Activated B cell treated with CpG ODN at 0.5 μM for 24 hours (primary cell): Measurements from ENCODE around the gene ABHD16B. TPM values are rescaled to one million over a fixed set of nuclear protein-coding genes. Genes with fewer than 3 reads are reported as not detected.
"Not testable (repeated sequence)": the region's sequence is repeated elsewhere in the genome, so short reads cannot be mapped to it uniquely, and the experiment has no call there.

Source experiments
- ATAC-seq: fragments of 200-7000 bp; cut with Tn5 transposase; one replicate; pipeline ENCODE4 v1.10.0; 2021; ENCODE audit warnings: low read depth, mild to moderate bottlenecking, moderate library complexity
- CTCF ChIA-PET: fragments of 350-600 bp; sonication (Branson Sonifier 250); formaldehyde crosslinking; loops from one replicate; lab custom pipeline; 2021; ENCODE audit warnings: antibody characterized with exemption; lab: Charles Lee
- POLR2A ChIA-PET: fragments of 350-600 bp; sonication (Branson Sonifier 250); formaldehyde crosslinking; loops from one replicate; lab custom pipeline; 2021; ENCODE audit warnings: antibody characterized with exemption; lab: Charles Lee
- DNase-seq: peaks from one replicate; pipeline ENCODE4 v3.0.0; 2022
- H3K27ac Mint-ChIP-seq: one replicate; pipeline ENCODE4 v1.8.0; 2020; ENCODE audit warnings: mixed read lengths
- H3K27me3 Mint-ChIP-seq: one replicate; pipeline ENCODE4 v1.8.0; 2021; ENCODE audit warnings: mixed read lengths
- H3K36me3 Mint-ChIP-seq: one replicate; pipeline ENCODE4 v1.8.0; 2021; ENCODE audit warnings: low read depth, mixed read lengths
- H3K4me1 Mint-ChIP-seq: one replicate; pipeline ENCODE4 v1.8.0; 2021; ENCODE audit warnings: mixed read lengths
- H3K4me3 Mint-ChIP-seq: one replicate; pipeline ENCODE4 v1.8.0; 2020; ENCODE audit warnings: mild to moderate bottlenecking, mixed read lengths
- H3K9me3 Mint-ChIP-seq: one replicate; pipeline ENCODE4 v1.8.0; 2020; ENCODE audit warnings: mixed read lengths
- intact Hi-C: fragments of 100-400 bp; cut with micrococcal nuclease; formaldehyde crosslinking; loops from one replicate; pipeline ENCODE4 v1.15.1; 2024
- total RNA-seq: library from RNA; stranded (reverse); gene quantifications from 2 replicates; pipeline ENCODE4 v1.2.3, GENCODE V29; 2022
- TF ChIP-seq, protein P1 (sequence below): fragments of 200-600 bp; IDR thresholded peaks from one replicate; pipeline ENCODE4 v1.8.0; 2022; ENCODE audit warnings: antibody characterized with exemption, mild to moderate bottlenecking

The ABHD16B gene
- total RNA-seq, 1 donor from 2014 or later: not detected

DNA sequence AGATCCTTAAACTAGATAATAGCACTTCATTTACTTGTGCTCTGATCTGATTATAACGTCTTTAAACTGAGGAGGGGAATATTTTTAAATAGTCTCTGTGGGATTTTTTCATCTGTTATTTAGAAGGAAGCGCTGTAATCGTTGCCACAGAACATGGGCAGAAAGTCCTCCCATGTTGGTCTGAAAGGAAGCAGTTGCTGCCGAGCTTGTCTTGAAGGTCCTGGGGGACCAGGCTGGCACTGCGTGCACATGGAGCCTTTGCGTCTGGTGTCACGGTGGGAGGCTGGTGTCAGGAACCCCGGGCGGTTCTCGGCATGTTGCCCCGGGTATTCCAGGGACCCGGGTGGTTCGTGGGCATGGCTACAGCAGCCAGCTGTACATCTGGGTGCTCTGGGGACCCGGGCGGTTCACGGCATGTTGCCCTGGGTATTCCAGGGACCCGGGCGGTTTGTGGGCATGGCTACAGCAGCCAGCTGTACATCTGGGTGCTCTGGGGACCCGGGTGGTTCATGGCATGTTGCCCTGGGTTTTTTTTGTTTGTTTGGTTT is 15.3 kb downstream of the ABHD16B start:
- CTCF ChIA-PET: no interaction called here
- H3K27me3 Mint-ChIP-seq: no peaks in the 10 kb centered on the region
- H3K27ac Mint-ChIP-seq: no peak overlapping the region
- no peaks in the 10 kb centered on the region for H3K9me3 Mint-ChIP-seq
- DNase-seq (no peak), ATAC-seq (no peak)
- H3K36me3 Mint-ChIP-seq: peaks cover 70% of the 10 kb centered on the region
- TF ChIP-seq, protein P1, sequence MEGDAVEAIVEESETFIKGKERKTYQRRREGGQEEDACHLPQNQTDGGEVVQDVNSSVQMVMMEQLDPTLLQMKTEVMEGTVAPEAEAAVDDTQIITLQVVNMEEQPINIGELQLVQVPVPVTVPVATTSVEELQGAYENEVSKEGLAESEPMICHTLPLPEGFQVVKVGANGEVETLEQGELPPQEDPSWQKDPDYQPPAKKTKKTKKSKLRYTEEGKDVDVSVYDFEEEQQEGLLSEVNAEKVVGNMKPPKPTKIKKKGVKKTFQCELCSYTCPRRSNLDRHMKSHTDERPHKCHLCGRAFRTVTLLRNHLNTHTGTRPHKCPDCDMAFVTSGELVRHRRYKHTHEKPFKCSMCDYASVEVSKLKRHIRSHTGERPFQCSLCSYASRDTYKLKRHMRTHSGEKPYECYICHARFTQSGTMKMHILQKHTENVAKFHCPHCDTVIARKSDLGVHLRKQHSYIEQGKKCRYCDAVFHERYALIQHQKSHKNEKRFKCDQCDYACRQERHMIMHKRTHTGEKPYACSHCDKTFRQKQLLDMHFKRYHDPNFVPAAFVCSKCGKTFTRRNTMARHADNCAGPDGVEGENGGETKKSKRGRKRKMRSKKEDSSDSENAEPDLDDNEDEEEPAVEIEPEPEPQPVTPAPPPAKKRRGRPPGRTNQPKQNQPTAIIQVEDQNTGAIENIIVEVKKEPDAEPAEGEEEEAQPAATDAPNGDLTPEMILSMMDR: no peak
- POLR2A ChIA-PET: interaction anchor here (0.6 kb wide), 1 partner anchor 165 kb away, joined by 4 read pairs; no protein-coding TSS in a partner anchor
- intact Hi-C loops: no loop called here
- no peaks in the 10 kb centered on the region for H3K4me1 Mint-ChIP-seq
- no peak overlapping the region for H3K4me3 Mint-ChIP-seq

DNA sequence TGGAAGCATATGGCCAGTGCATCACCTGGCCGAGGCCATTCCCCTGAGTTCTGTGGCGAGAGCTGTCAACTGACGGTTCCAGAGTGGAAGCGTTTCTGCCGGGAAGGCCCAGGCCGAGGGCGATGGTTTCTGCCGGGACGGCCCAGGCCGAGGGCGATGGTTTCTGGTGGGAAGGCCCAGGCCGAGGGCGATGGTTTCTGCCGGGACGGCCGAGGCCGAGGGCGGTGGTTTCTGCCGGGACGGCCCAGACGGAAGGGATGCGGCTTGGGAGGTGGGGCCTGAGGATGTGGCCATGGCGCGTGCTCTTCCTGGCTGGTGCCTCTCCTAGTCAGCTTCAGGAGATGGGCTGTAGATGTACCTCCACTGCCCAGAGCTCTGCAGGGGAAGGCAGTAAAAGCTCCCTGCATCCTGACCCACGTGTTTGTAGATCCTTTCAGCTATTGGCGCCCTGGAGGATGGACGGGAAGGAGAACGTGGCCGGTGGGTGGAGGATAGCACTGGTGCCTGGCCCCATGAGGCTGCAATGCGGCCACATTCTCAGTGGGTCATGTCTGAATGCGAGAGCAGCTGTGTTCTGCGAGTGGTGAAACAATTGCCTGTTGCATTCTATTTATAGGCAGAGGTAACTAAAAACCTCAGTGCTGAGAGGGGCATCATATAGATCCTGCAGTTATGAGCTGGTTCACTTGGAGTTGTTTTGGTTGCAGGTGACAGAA is 16.6 kb downstream of the ABHD16B start:
- no peaks in the 10 kb centered on the region for H3K27me3 Mint-ChIP-seq
- DNase-seq: no peak
- no peaks in the 10 kb centered on the region for H3K9me3 Mint-ChIP-seq
- H3K36me3 Mint-ChIP-seq: peaks cover 65% of the 10 kb centered on the region
- ChIA-PET CTCF (no interaction called here), POLR2A (interaction anchor here (1.5 kb wide), 1 partner anchor 340 kb away, joined by 4 read pairs; the partner anchor contains the start of gene PTK6)
- no peak overlapping the region for H3K27ac Mint-ChIP-seq
- no peaks in the 10 kb centered on the region for H3K4me1 Mint-ChIP-seq
- intact Hi-C loops: no loop called here
- H3K4me3 Mint-ChIP-seq: no peak overlapping the region
- no peak for ATAC-seq
- TF ChIP-seq, protein P1: no peak

DNA sequence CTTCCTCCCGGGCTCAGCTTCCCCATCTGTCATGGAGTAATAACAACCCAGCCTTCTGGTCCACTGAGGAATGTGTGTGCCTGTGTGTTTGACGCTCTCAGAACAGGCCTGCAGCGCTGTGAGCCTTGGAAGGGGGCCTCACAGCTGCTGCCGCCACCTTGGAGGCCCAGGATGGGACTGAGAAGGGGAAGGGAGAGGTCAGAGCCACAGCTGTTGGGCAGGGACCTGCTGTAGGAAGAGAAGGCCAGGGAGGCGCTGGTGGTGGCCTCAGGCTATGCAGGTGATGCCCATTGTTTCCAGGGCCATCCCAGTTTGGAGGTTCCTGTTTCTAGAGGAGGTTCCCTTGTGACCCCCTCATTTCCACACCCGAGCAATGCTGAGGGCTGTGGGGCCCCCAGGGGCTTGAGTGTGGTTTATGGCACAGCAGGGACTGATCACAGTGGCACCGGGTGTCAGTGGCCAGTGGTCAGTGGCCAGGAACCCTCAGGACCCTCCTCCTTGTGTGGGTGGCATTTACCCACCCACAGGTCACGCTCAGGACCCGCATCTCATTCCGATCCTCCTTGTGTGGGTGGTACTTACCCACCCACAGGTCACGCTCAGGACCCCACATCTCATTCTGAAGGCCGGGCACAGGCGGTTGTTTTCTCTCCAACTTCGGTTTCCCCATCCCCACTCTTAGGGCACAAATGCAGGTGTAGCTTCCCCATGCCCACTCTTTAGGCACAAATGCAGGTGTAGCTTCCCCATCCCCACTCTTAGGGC is 17.8 kb downstream of the ABHD16B start:
- TF ChIP-seq, protein P1: no peak
- no peak overlapping the region for H3K4me3 Mint-ChIP-seq
- H3K27ac Mint-ChIP-seq: no peak overlapping the region
- ATAC-seq (no peak), DNase-seq (no peak)
- POLR2A ChIA-PET: interaction anchor here (1.5 kb wide), 1 partner anchor 342 kb away, joined by 4 read pairs; the partner anchor contains the start of gene PTK6
- CTCF ChIA-PET: no interaction called here
- no peaks in the 10 kb centered on the region for H3K4me1 Mint-ChIP-seq
- intact Hi-C loops: no loop called here
- no peaks in the 10 kb centered on the region for H3K27me3 Mint-ChIP-seq
- H3K9me3 Mint-ChIP-seq: no peaks in the 10 kb centered on the region
- peaks cover 65% of the 10 kb centered on the region for H3K36me3 Mint-ChIP-seq

DNA sequence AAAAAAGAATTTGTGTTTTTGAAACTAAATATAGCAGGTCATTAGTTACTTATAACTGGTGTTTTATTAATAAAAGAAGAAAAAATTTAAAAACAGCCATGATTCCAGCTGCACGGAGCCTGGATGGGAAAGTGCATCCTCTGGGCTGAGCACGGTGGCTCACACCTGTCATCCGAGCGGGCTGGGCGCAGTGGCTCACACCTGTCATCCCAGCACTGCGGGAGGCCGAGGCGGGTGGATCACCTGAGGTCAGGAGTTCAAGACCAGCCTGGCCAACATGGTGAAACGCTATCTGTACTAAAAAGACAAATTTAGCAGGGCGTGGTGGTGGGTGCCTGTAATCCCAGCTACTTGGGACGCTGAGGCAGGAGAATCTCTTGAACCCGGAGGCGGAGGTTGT is 19.6 kb downstream of the ABHD16B start:
- H3K36me3 Mint-ChIP-seq: peaks cover 65% of the 10 kb centered on the region
- CTCF ChIA-PET, H3K27me3 Mint-ChIP-seq, H3K9me3 Mint-ChIP-seq, H3K4me3 Mint-ChIP-seq, POLR2A ChIA-PET, DNase-seq, H3K27ac Mint-ChIP-seq, ATAC-seq, intact Hi-C loops, H3K4me1 Mint-ChIP-seq: not testable (repeated sequence)

DNA sequence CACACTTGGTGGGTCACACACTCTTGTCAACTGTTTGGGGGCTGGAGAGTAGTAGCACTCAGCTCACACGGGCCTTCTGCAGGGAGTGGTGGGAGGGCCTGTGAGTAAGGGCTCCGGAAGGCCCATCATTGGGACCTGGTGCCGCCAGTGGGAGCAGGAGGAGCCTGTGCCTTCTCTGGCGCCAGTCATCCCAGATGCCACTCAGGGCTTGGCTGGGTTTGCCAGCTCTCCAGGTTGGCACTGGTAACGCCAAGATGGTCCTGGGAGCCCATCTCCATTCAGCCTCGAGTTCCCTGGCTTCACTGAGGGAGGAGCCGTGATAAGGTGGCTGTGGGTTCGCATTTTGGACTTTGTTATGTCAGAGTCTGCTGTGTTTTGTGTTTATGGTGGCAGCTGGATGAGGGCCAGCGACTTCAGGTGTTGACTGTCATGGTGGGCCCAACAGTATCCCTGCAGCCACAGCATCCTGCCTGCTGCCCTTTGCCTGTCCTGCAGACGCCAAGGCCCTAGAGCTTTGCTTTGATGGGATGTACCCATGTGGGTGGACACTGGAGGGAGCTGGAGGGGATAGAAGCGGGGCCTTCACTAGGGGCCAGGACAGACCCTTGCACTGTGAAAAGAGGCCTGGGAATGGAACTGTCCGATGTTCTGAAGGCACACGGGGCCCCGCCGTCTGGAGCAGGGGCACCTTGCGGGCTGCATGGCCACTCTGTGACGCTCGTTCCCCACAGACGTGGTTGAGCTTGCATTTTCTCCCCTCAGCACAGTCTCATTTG is 20.3 kb downstream of the ABHD16B start:
- ATAC-seq: no peak
- Mint-ChIP-seq H3K9me3 (no peaks in the 10 kb centered on the region), H3K27ac (no peak overlapping the region), H3K36me3 (peaks cover 61% of the 10 kb centered on the region), H3K27me3 (no peaks in the 10 kb centered on the region), H3K4me1 (no peaks in the 10 kb centered on the region), H3K4me3 (no peak overlapping the region)
- ChIA-PET POLR2A (no interaction called here), CTCF (interaction anchor here (1.5 kb wide), 1 partner anchor 95 kb away, joined by 6 read pairs; no protein-coding TSS in a partner anchor)
- intact Hi-C loops: no loop called here
- TF ChIP-seq, protein P1: no peak
- DNase-seq: no peak
